ENCODE data around the gene IGF2R. TPM values are rescaled to one million over a fixed set of nuclear protein-coding genes. Genes with fewer than 3 reads are reported as not detected.
A peak's percentile ranks its signal among the peaks of the same experiment; 100 is the strongest.

The IGF2R gene
- total and polyA plus RNA-seq, 8 donors = 56.5 to 153 (median 60.4) TPM

GRCh38 chr6:159935633-159936032 is 33.2 kb upstream of the IGF2R start:
- TF ChIP-seq CTCF (IDR thresholded peaks at IDR 0.05) = no peak
- peak; percentile 58 for ATAC-seq

GRCh38 chr6:159939591-159940016 is 29.3 kb upstream of the IGF2R start:
- no peak for ATAC-seq
- no peak overlapping the region for H3K4me3 ChIP-seq
- no peak overlapping the region for H3K27ac ChIP-seq
- H3K9me3 ChIP-seq = peaks cover 0 to 13% of the 10 kb centered on the region in 2 donors
- H3K4me1 ChIP-seq = peaks cover 0 to 21% of the 10 kb centered on the region in 2 donors
- H3K27me3 ChIP-seq = no peaks in the 10 kb centered on the region
- no peaks in the 10 kb centered on the region for H3K36me3 ChIP-seq
- DNase-seq = peak in 1 of 4 donors; percentile 55
- intact Hi-C loops (cut with DNase I) = loop anchor here in 1 of 2 donors (10.0 kb wide), 1 partner anchor 75 kb away; no protein-coding TSS in a partner anchor
- no peak for TF ChIP-seq CTCF (IDR thresholded peaks at IDR 0.05)

More at GRCh38 chr6:159935633-159936032, 33.2 kb upstream of the IGF2R start:
- Histone ChIP-seq H3K36me3 (no peaks in the 10 kb centered on the region), H3K4me1 (no peaks in the 10 kb centered on the region), H3K27ac (no peak overlapping the region), H3K27me3 (no peaks in the 10 kb centered on the region), H3K4me3 (no peak overlapping the region), H3K9me3 (peaks cover 0 to 3% of the 10 kb centered on the region in 2 donors)
- DNase-seq = no peak
- intact Hi-C loops (cut with DNase I) = no loop called here

GRCh38 chr6:159941286-159942113 is 27.4 kb upstream of the IGF2R start:
- DNase-seq (peak in 1 of 4 donors; percentile 38), ATAC-seq (peak; percentile 75)
- Histone ChIP-seq H3K4me3 (no peak overlapping the region), H3K4me1 (peaks cover 0 to 21% of the 10 kb centered on the region in 2 donors), H3K27me3 (no peaks in the 10 kb centered on the region), H3K27ac (no peak overlapping the region), H3K9me3 (peaks cover 0 to 13% of the 10 kb centered on the region in 2 donors), H3K36me3 (no peaks in the 10 kb centered on the region)
- TF ChIP-seq CTCF (IDR thresholded peaks at IDR 0.05) = peak; percentile 39 to 45
- intact Hi-C loops (cut with DNase I) = loop anchor here in 1 of 2 donors (10.0 kb wide), 1 partner anchor 77 kb away; no protein-coding TSS in a partner anchor

- H3K9me3 ChIP-seq = peaks cover 0 to 13% of the 10 kb centered on the region in 2 donors
- peak overlapping the region in 1 of 2 donors; percentile 48 for H3K27ac ChIP-seq
- no peaks in the 10 kb centered on the region for H3K36me3 ChIP-seq
- DNase-seq (no peak), ATAC-seq (peak; percentile 72)
- no peak for TF ChIP-seq CTCF (IDR thresholded peaks at IDR 0.05)
- no peak overlapping the region for H3K4me3 ChIP-seq
- intact Hi-C loops (cut with DNase I) = loop anchor here in 1 of 2 donors (10.0 kb wide), 1 partner anchor 78 kb away; no protein-coding TSS in a partner anchor
- peaks cover 0 to 21% of the 10 kb centered on the region in 2 donors for H3K4me1 ChIP-seq
- no peaks in the 10 kb centered on the region for H3K27me3 ChIP-seq
Measured at GRCh38 chr6:159943101-159943632, 25.7 kb upstream of the IGF2R start.
